Activated CD4-positive, alpha-beta T cell treated with anti-CD3 and anti-CD28 coated beads, Interleukin-2, amount 10 ng/mL, durations not matched to agents 24 days and 14 days (primary cell): ENCODE data around the gene OR2D2. TPM values are rescaled to one million over a fixed set of nuclear protein-coding genes. Genes with fewer than 3 reads are reported as not detected.

Source experiments
- DNase-seq: peaks from one replicate; pipeline ENCODE4 v3.0.0; 2022
- H3K27ac Mint-ChIP-seq: one replicate; pipeline ENCODE4 v1.8.0; 2022; ENCODE audit warnings: mild to moderate bottlenecking, mixed read lengths
- H3K27me3 Mint-ChIP-seq: one replicate; pipeline ENCODE4 v1.8.0; 2022; ENCODE audit warnings: mixed read lengths
- H3K36me3 Mint-ChIP-seq: one replicate; pipeline ENCODE4 v1.8.0; 2022; ENCODE audit warnings: low read depth, mild to moderate bottlenecking, mixed read lengths
- H3K4me1 Mint-ChIP-seq: one replicate; pipeline ENCODE4 v1.8.0; 2021; ENCODE audit warnings: mixed read lengths
- H3K4me3 Mint-ChIP-seq: one replicate; pipeline ENCODE4 v1.8.0; 2022; ENCODE audit warnings: mild to moderate bottlenecking, moderate library complexity, mixed read lengths
- H3K9me3 Mint-ChIP-seq: one replicate; pipeline ENCODE4 v1.8.0; 2021; ENCODE audit warnings: mixed read lengths
- intact Hi-C: fragments of 100-400 bp; cut with micrococcal nuclease; formaldehyde crosslinking; loops from one replicate; pipeline ENCODE4 v1.15.1; 2023
- total RNA-seq: library from RNA; stranded (reverse); gene quantifications from 2 replicates; pipeline ENCODE4 v1.2.3, GENCODE V29; 2022

Gene OR2D2, protein sequence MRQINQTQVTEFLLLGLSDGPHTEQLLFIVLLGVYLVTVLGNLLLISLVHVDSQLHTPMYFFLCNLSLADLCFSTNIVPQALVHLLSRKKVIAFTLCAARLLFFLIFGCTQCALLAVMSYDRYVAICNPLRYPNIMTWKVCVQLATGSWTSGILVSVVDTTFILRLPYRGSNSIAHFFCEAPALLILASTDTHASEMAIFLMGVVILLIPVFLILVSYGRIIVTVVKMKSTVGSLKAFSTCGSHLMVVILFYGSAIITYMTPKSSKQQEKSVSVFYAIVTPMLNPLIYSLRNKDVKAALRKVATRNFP
- 0.36 and 0.72 TPM in 2 replicates for total RNA-seq

DNA sequence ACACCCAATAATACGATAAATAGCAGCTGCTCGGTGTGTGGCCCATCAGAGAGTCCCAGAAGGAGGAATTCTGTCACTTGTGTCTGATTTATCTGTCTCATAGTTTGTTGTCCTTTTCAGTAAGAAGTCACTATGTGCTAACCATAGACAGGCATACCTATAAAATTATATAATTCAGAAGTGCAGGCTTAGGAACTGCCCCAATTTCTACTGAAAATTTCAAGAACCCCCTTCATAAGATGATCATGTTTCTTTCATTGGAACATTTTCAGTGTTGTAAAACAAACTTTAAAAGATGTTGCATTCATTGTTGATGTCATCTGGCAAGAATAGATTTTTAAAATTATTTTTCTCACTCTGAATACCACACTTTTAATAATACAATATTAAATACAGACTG, at the start of gene OR2D2:
OR2D2 (minus strand) TSS at position 101 of the 400 bp plus-strand sequence; CDS start at position 101, 0 bp downstream.
- H3K4me3 Mint-ChIP-seq: no peak within 1 kb of the TSS
- peaks cover 2% of the 10 kb centered on the region for H3K27me3 Mint-ChIP-seq
- peaks cover 2% of the 10 kb centered on the region for H3K4me1 Mint-ChIP-seq
- H3K27ac Mint-ChIP-seq: no peak within 1 kb of the TSS
- no peaks in the 10 kb centered on the region for H3K9me3 Mint-ChIP-seq
- intact Hi-C loops: no loop called here
- no peaks in the 10 kb centered on the region for H3K36me3 Mint-ChIP-seq
- DNase-seq: no peak

DNA sequence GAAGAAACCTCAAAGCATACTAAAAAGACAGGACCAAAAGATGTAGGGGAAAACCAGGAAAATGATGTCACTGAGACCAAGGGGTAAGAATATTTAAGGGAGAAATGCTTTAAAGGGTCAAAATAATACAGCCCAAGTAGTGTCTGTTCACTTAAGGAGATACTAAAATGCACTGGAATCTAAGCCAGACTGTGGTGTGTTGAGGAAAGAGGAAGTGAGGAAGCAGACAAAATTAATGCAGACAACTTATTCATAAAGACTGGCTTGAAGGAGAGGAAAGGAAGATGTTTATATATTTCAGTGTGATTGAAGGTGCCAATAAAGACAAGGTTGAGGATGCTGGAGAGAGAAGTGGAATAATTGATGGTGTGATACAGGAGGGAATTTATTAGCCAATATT, 49.7 kb upstream of the OR2D2 start:
- Mint-ChIP-seq H3K27me3 (no peaks in the 10 kb centered on the region), H3K4me3 (no peak overlapping the region), H3K36me3 (no peaks in the 10 kb centered on the region), H3K27ac (no peak overlapping the region), H3K4me1 (no peaks in the 10 kb centered on the region), H3K9me3 (no peaks in the 10 kb centered on the region)
- no peak for DNase-seq
- intact Hi-C loops: no loop called here

DNA sequence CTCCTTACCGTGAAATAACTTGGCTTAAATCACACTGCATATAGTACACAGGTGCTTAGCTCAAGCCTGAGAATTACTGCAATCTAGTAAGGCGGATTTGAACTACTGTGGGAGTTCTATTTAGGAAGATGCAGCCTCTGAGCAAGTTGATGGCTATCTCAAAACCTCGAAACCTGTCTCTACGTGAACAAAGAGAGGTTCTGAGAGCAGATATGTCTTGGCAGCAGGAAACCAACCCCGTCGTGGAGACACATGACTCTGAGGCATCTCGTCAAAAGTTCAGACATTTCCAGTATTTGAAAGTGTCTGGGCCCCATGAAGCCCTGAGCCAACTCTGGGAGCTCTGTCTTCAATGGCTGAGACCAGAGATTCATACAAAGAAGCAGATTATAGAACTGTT, 39.8 kb upstream of the OR2D2 start:
- peak; percentile 77 for DNase-seq
- H3K27ac Mint-ChIP-seq: peak overlapping the region; percentile 76
- H3K4me3 Mint-ChIP-seq: peak overlapping the region; percentile 68
- peaks cover 23% of the 10 kb centered on the region for H3K4me1 Mint-ChIP-seq
- peaks cover 14% of the 10 kb centered on the region for H3K27me3 Mint-ChIP-seq
- H3K36me3 Mint-ChIP-seq: peaks cover 12% of the 10 kb centered on the region
- intact Hi-C loops: no loop called here
- no peaks in the 10 kb centered on the region for H3K9me3 Mint-ChIP-seq

DNA sequence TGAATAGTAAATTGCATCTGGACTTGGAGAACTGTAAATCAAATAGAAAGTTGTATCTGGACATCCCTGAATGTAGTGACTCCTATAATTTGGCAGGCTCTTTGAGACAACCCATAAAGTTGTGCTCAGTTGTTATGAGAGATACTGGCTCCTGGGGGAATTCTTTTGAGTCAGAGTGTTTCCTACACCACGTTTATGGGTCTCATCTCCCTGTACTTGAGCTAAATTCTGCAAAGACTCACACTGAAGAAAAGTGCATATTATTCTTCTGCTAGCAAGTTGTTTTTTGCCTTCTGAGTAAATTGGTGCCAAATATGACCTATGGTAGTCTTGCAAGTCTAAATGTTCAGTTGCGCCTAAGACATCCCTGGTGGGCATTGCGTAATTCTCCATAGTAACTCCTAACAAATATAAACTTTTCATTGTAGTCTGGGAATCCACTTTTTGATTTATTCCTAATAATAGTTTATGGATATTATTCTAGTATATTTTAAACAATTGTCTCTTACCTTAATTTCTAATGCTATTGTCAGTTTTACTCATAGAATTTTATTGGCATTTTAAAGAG, 38.9 kb upstream of the OR2D2 start:
- peaks cover 26% of the 10 kb centered on the region for H3K4me1 Mint-ChIP-seq
- intact Hi-C loops: no loop called here
- DNase-seq: no peak
- no peak overlapping the region for H3K27ac Mint-ChIP-seq
- no peak overlapping the region for H3K4me3 Mint-ChIP-seq
- H3K9me3 Mint-ChIP-seq: no peaks in the 10 kb centered on the region
- H3K36me3 Mint-ChIP-seq: peaks cover 12% of the 10 kb centered on the region
- peaks cover 18% of the 10 kb centered on the region for H3K27me3 Mint-ChIP-seq

DNA sequence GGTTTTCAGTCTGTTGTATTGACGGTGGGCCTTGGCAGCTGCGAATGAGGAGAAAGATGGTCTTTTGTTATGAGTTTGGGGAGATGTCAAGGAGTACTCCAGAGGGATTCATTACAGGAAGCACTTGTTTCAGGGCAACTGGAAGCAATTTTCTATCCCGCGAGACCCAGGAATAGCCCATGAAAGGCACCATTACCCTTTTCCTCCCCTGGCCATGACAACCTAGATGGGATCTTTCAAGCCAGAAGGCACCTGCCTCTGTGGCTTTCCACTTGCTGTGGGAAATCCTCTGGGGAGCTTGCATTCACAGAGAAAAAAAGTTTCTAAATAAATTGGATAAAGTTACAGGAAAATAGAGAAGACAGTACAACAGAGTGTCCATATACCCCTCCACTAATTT, 36.6 kb upstream of the OR2D2 start:
- H3K27me3 Mint-ChIP-seq: peaks cover 30% of the 10 kb centered on the region
- peaks cover 35% of the 10 kb centered on the region for H3K4me1 Mint-ChIP-seq
- peaks cover 8% of the 10 kb centered on the region for H3K36me3 Mint-ChIP-seq
- no peak overlapping the region for H3K4me3 Mint-ChIP-seq
- intact Hi-C loops: loop anchor here (5.0 to 10.0 kb wide), 3 partner anchors 72 to 192 kb away; no protein-coding TSS in a partner anchor
- peak; percentile 51 for DNase-seq
- no peak overlapping the region for H3K27ac Mint-ChIP-seq
- peaks cover 5% of the 10 kb centered on the region for H3K9me3 Mint-ChIP-seq

DNA sequence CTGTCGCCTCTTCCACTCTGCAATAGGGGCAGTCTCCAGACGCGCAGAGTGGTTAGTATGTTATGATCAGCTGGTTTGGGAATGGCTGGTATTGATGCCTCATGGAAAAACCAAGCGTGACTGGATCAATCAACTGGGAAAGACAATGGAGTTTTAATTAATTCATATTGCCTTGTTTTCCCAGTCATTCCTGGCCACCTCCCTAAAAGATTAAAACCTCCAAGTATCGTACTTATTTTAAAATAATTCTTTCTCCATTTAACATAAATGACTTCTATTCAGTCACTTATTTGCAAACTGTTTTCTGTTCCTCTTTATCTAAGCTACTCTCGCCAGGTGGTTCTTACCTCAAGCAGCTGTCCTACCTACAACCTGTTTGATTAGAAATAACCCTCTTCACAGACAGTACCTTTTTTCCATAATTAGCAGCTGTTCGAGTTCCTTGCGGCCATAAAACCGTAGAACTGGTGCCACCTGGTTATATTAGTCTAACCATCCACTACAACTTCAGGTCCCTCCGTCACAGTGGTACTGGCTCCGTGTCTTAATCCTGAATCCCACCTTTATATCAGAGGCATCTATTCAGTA, 34.8 kb upstream of the OR2D2 start:
- no peak overlapping the region for H3K27ac Mint-ChIP-seq
- no peaks in the 10 kb centered on the region for H3K36me3 Mint-ChIP-seq
- H3K9me3 Mint-ChIP-seq: peaks cover 5% of the 10 kb centered on the region
- intact Hi-C loops: loop anchor here (1.0 to 10.0 kb wide), 4 partner anchors 8 to 190 kb away; no protein-coding TSS in a partner anchor
- peak; percentile 49 for DNase-seq
- peaks cover 25% of the 10 kb centered on the region for H3K4me1 Mint-ChIP-seq
- H3K27me3 Mint-ChIP-seq: peaks cover 37% of the 10 kb centered on the region
- H3K4me3 Mint-ChIP-seq: peak overlapping the region; percentile 93

DNA sequence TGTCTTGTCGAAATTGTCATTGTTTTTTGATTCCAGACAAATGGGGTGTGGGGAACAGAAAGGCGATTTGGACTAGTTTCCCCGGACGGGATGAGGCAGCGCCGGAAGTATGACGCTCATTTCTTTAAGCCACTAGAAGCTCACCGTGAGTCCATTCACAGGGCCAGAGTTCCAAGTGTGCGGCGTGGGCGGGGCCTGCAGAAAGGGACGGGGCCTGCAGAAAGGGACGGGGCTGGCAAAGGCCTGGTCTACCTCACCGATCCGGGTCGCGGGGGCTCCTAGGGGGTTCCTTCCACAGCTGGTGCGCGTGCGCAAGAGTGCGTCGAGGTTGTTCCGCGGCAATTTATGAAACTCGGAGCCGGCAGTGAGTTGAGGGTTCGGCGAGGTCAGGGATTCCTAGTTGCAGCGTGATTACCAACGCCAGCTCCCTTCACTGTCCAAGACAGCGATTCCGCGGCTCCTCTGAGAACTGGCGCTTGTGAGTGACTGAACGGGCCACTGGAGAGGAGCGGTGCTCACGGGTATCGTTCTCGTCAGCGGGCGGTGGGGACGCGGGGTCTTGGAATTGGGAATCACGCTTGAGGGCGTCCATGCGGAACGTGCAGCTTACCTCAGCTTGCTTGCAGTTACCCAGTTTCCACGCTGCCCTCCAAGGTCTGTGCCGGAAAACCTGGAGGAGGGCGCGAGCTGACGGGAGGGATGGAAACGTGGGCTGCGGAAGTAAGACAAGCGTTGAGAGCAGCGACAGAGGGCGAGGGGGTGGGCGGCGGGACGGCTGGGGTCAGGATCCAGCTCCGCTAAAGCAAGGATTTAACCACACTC, 34.1 kb upstream of the OR2D2 start, which contains the start of gene ZNF215:
ZNF215 (plus strand) TSS at position 219 of the 822 bp plus-strand sequence. CDS start 5,847 bp downstream, outside the sequence.
- Mint-ChIP-seq H3K27me3 (peaks cover 39% of the 10 kb centered on the region), H3K27ac (peak within 1 kb of the TSS; percentile 35)
- intact Hi-C loops: loop anchor here (1.0 to 10.0 kb wide), 4 partner anchors 9 to 189 kb away; no protein-coding TSS in a partner anchor

DNA sequence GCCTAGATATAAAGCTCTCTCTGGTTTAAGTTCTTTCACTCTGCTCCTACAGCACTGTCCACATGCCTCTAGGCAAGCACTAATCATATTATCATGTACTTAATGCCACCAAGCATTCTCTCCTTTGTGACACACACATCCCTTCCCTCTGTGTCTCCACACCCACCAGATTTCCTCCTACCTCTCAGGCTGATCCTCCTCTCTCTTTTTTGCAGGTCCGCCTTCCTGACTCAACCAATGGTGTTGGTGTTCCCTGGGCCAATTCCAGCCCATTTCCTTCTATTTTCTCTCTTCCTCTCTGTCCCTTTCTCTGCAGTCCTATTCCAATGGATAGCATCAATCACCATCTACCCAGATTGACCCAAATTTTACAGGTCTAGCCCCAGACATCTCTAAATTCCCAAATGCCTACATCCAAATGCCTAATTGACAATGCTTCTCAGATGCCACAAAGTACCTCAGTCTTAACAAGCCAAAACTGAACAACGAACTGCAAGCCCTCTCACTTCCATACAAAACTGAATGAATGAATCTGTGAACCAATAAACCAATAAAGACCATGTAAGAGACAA, 33.4 kb upstream of the OR2D2 start:
- Mint-ChIP-seq H3K27ac (peak overlapping the region; percentile 35), H3K9me3 (peaks cover 7% of the 10 kb centered on the region), H3K27me3 (peaks cover 39% of the 10 kb centered on the region), H3K4me1 (peaks cover 20% of the 10 kb centered on the region), H3K4me3 (peak overlapping the region; percentile 93), H3K36me3 (no peaks in the 10 kb centered on the region)
- intact Hi-C loops: loop anchor here (5.0 to 10.0 kb wide), 3 partner anchors 68 to 188 kb away; no protein-coding TSS in a partner anchor
- no peak for DNase-seq

More for the DNA sequence above, 34.1 kb upstream of the OR2D2 start, which contains the start of gene ZNF215:
- Mint-ChIP-seq H3K9me3 (peaks cover 7% of the 10 kb centered on the region), H3K36me3 (no peaks in the 10 kb centered on the region), H3K4me1 (peaks cover 22% of the 10 kb centered on the region), H3K4me3 (peak within 1 kb of the TSS; percentile 93)
- peak; percentile 85 for DNase-seq

DNA sequence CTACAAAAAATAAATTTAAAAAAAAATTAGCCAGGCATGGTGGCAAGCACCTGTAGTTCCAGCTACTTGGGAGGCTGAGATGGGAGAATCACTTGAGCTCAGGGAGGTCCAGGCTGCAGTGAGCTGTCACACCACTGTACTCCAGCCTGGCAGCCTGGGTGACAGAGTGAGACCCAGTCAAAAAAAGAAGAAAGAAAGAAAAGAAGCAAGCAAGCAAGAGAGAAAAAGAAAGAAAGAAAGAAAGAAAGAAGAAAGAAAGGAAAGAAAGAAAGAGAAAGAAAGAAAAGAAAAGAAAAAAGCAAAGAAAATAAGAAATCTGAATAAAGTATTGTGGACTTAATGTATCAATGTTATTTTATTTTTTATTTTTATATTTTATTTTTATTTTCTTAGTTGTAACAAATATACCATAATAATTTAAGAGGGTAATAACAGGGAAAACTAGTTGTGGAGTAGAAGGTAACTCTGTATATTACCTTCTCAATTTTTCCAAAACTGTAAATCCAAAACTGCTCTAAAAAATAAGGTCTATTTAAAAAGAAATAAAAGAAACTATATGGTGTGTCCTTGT, 32.8 kb upstream of the OR2D2 start:
- Mint-ChIP-seq H3K9me3 (peaks cover 8% of the 10 kb centered on the region), H3K27ac (no peak overlapping the region), H3K4me3 (no peak overlapping the region), H3K27me3 (peaks cover 39% of the 10 kb centered on the region), H3K36me3 (no peaks in the 10 kb centered on the region), H3K4me1 (peaks cover 20% of the 10 kb centered on the region)
- intact Hi-C loops: loop anchor here (5.0 to 10.0 kb wide), 3 partner anchors 68 to 188 kb away; no protein-coding TSS in a partner anchor
- no peak for DNase-seq

DNA sequence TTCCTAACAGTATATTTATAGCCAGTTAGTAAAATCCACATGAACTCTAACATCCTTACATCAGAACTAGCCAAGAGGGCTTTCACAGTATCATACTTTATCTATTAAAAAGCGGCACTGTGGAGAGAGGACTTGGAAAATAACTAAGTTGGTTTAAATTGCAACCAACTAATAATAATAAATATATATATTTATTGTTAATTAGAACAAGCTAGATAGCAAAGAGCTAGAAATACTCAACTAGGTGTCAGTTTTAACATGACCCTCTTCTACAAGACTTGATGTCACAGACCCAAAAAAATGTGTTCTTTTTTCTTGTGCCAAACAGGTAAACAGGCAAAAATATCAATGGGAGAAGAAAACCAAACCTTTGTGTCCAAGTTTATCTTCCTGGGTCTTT, 28.4 kb upstream of the OR2D2 start, which contains the start of gene OR2D3:
OR2D3 (plus strand) TSS at position 301 of the 400 bp plus-strand sequence; CDS start at position 301, 0 bp downstream.
- peaks cover 9% of the 10 kb centered on the region for H3K9me3 Mint-ChIP-seq
- peaks cover 19% of the 10 kb centered on the region for H3K27me3 Mint-ChIP-seq
- DNase-seq: no peak
- no peak within 1 kb of the TSS for H3K4me3 Mint-ChIP-seq
- intact Hi-C loops: loop anchor here (10.0 kb wide), 1 partner anchor 106 kb away; no protein-coding TSS in a partner anchor
- no peaks in the 10 kb centered on the region for H3K36me3 Mint-ChIP-seq
- peaks cover 4% of the 10 kb centered on the region for H3K4me1 Mint-ChIP-seq
- no peak within 1 kb of the TSS for H3K27ac Mint-ChIP-seq

DNA sequence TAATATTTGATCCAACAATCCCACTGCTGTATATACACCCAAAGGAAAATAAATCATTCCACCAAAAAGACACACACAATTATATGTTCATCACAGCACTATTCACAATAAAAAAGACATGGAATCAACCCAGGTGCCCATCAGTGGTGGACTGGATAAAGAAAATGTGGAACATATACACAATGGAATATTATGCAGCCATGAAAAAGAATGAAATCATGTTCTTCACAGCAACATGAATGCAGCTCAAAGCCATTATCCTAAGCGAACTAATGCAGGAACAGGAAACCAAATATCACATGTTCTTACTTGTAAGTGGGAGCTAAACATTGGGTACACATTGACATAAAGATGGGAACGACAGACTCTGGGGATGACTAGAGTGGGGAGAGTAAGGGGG, 27.4 kb upstream of the OR2D2 start:
- no peak for DNase-seq
- H3K4me3 Mint-ChIP-seq: no peak overlapping the region
- peaks cover 15% of the 10 kb centered on the region for H3K27me3 Mint-ChIP-seq
- intact Hi-C loops: loop anchor here (10.0 kb wide), 1 partner anchor 105 kb away; no protein-coding TSS in a partner anchor
- no peaks in the 10 kb centered on the region for H3K36me3 Mint-ChIP-seq
- peaks cover 8% of the 10 kb centered on the region for H3K9me3 Mint-ChIP-seq
- H3K27ac Mint-ChIP-seq: no peak overlapping the region
- no peaks in the 10 kb centered on the region for H3K4me1 Mint-ChIP-seq

DNA sequence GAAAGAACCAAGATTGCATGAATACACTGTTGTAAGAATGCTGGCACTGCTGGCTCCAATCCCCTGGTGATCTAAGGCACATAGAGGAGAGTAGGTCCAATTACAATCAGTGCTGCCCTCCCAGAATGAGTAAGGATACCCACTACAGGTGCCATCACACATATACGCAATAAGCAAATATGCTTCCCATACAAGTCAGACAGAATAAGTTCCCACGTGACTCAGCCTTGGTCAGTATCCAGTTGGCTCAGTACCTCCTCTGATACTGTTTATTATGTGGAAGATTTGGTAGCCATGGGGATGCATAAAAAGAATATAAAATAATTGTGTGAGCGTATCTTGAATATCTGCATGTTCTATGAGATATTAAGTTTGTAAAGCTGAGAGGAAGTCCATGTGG, 19.6 kb upstream of the OR2D2 start:
- intact Hi-C loops: no loop called here
- no peak for DNase-seq
- Mint-ChIP-seq H3K27ac (no peak overlapping the region), H3K4me3 (no peak overlapping the region), H3K36me3 (no peaks in the 10 kb centered on the region), H3K27me3 (no peaks in the 10 kb centered on the region), H3K9me3 (no peaks in the 10 kb centered on the region), H3K4me1 (no peaks in the 10 kb centered on the region)
